MM.1S (cell line): ENCODE results near the gene RAMP3.

Experiments
- EZH2 ChIP-seq: fragments of 300-600 bp; sonication (generic); optimal IDR thresholded peaks from 2 replicates; pipeline ENCODE3; 2017; ENCODE audit warnings: low read depth, mild to moderate bottlenecking, antibody characterized with exemption, low read length, mixed read lengths
- EZH2phosphoT487 ChIP-seq: fragments of 300-600 bp; sonication (generic); IDR thresholded peaks from 2 replicates; pipeline ENCODE4 v1.6.1; 2018; ENCODE audit warnings: antibody characterized with exemption, low read length
- TF ChIP-seq, protein P1 (sequence below): fragments of 300-600 bp; sonication (generic); IDR thresholded peaks from 2 replicates; pipeline ENCODE4 v1.5.1; 2016; ENCODE audit warnings: antibody characterized with exemption, low read length, mixed read lengths

DNA sequence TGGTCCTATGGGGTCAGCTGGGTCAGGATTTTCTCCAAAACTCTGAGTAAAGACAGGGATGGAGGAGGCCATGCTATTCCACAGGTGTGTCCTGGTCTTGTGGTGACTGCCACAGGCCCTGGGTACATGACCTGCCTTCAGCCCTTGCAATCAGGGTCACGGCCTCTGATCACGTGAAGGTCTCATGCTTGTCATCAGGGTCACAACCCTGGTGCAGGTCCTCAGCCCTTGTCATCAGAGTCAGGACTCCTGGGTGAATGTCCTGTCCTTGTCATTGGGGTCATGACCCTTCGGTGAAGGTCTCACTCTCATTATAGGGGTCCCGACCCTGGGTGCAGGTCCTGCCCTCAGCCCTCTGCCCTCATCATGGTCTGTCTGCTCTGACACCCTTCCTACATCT, 24.2 kb upstream of the RAMP3 start:
- TF ChIP-seq, protein P1, sequence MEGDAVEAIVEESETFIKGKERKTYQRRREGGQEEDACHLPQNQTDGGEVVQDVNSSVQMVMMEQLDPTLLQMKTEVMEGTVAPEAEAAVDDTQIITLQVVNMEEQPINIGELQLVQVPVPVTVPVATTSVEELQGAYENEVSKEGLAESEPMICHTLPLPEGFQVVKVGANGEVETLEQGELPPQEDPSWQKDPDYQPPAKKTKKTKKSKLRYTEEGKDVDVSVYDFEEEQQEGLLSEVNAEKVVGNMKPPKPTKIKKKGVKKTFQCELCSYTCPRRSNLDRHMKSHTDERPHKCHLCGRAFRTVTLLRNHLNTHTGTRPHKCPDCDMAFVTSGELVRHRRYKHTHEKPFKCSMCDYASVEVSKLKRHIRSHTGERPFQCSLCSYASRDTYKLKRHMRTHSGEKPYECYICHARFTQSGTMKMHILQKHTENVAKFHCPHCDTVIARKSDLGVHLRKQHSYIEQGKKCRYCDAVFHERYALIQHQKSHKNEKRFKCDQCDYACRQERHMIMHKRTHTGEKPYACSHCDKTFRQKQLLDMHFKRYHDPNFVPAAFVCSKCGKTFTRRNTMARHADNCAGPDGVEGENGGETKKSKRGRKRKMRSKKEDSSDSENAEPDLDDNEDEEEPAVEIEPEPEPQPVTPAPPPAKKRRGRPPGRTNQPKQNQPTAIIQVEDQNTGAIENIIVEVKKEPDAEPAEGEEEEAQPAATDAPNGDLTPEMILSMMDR, result no peak
- TF ChIP-seq EZH2phosphoT487 (no peak), EZH2 (no peak)
